Spleen (tissue), 7 donors: ENCODE data around the gene TMEM114.

Experiments used
- CTCF ChIP-seq, 11 experiments: fragments of 200-600 bp in 7 of 11; fragments of 450-650 bp in 4 of 11; sonication (generic) in 4 of 11; IDR thresholded peaks in 8 of 11; conservative IDR thresholded peaks in 3 of 11; 1 replicate in 7 of 11; 2 replicates in 4 of 11; pipeline versions ENCODE4 v1.4.0 to v1.8.0; 2016 to 2021; ENCODE audit warnings: antibody characterized with exemption in 11 of 11, inconsistent platforms in 4 of 11, mild to moderate bottlenecking in 1 of 11
- POLR2A ChIP-seq, 3 donors: fragments of 450-650 bp; IDR thresholded peaks; one replicate each; pipeline ENCODE4 v1.5.1; 2017; ENCODE audit warnings: antibody characterized with exemption in 3 of 3, mild to moderate bottlenecking in 1 of 3
- donor health status: DM: no; HTN: no; CAD: no; lungs with moderate emphysema.
- donor health status: DM: no; HTN: no; CAD: no.
- donor health status: DM: no; HTN: no; CAD: no.

- TF ChIP-seq POLR2A (IDR thresholded peaks at IDR 0.05) (no peak), CTCF (IDR thresholded peaks at IDR 0.05 in 8 of 11, conservative IDR thresholded peaks at IDR 0.05 in 3 of 11) (no peak)
Measured at GRCh38 chr16:8630255-8630953, 40.1 kb upstream of the TMEM114 start.
